AG09309 (cell line): Measurements from ENCODE around the gene COL5A2.

Experiments
- DNase-seq: peaks from one replicate; pipeline ENCODE4 v3.0.0-alpha.2; 2010; ENCODE audit warnings: low read depth
- H3K4me3 ChIP-seq: 2 replicates; pipeline ENCODE4 v1.5.1; 2011; ENCODE audit warnings: mild to moderate bottlenecking, low read depth, low read length, moderate library complexity; ENCODE audit not compliant: control insufficient read depth
- CTCF ChIP-seq: IDR thresholded peaks from 2 replicates; pipeline ENCODE4 v1.5.1; 2011; ENCODE audit warnings: mild to moderate bottlenecking, low read depth, low read length, inconsistent platforms; ENCODE audit not compliant: insufficient read depth, control insufficient read depth; ENCODE audit errors: missing control alignments

Gene COL5A2

GRCh38 chr2:189102735-189103134 lies 76.8 kb downstream of the COL5A2 start:
- DNase-seq, result no peak
- no peak overlapping the region for H3K4me3 ChIP-seq
- TF ChIP-seq CTCF, result no peak

GRCh38 chr2:189097934-189098333 lies 81.6 kb downstream of the COL5A2 start:
- H3K4me3 ChIP-seq, result no peak overlapping the region
- TF ChIP-seq CTCF, result no peak

GRCh38 chr2:189096769-189097447 lies 82.7 kb downstream of the COL5A2 start:
- TF ChIP-seq CTCF, result no peak
- peak; percentile 67 for DNase-seq
- no peak overlapping the region for H3K4me3 ChIP-seq

More at GRCh38 chr2:189097934-189098333, 81.6 kb downstream of the COL5A2 start:
- DNase-seq, result no peak

- TF ChIP-seq CTCF, result no peak
- no peak for DNase-seq
- H3K4me3 ChIP-seq, result no peak overlapping the region
Measured at GRCh38 chr2:189095101-189095500, 84.5 kb downstream of the COL5A2 start.

- H3K4me3 ChIP-seq, result no peak overlapping the region
- TF ChIP-seq CTCF, result no peak
- peak; percentile 83 for DNase-seq
Measured at GRCh38 chr2:189092936-189093335, 86.6 kb downstream of the COL5A2 start.

- no peak overlapping the region for H3K4me3 ChIP-seq
- TF ChIP-seq CTCF, result no peak
- DNase-seq, result no peak
Measured at GRCh38 chr2:189091253-189091652, 88.3 kb downstream of the COL5A2 start.
